ENCODE data around the gene CNTRL.
A peak's percentile ranks its signal among the peaks of the same experiment; 100 is the strongest.

Gene CNTRL

GRCh38 chr9:121160025-121160424 is 85.3 kb downstream of the CNTRL start:
- H3K4me3 ChIP-seq (ENCODE audit: low read depth, low read length) = no peak overlapping the region
- TF ChIP-seq CTCF (IDR thresholded peaks at IDR 0.05; ENCODE audit: low read depth, low read length, missing control alignments) = no peak
- no peak for DNase-seq (ENCODE audit: low read depth)

GRCh38 chr9:121168052-121168451 is 93.3 kb downstream of the CNTRL start:
- no peak overlapping the region for H3K4me3 ChIP-seq (ENCODE audit: low read depth, low read length)
- TF ChIP-seq CTCF (IDR thresholded peaks at IDR 0.05; ENCODE audit: low read depth, low read length, missing control alignments) = no peak
- no peak for DNase-seq (ENCODE audit: low read depth)

- no peak for DNase-seq (ENCODE audit: low read depth)
- TF ChIP-seq CTCF (IDR thresholded peaks at IDR 0.05; ENCODE audit: low read depth, low read length, missing control alignments) = peak; percentile 43
- H3K4me3 ChIP-seq (ENCODE audit: low read depth, low read length) = no peak overlapping the region
Observed at GRCh38 chr9:121169094-121169601, 94.4 kb downstream of the CNTRL start.

- no peak overlapping the region for H3K4me3 ChIP-seq (ENCODE audit: low read depth, low read length)
- no peak for TF ChIP-seq CTCF (IDR thresholded peaks at IDR 0.05; ENCODE audit: low read depth, low read length, missing control alignments)
- DNase-seq (ENCODE audit: low read depth) = no peak
Observed at GRCh38 chr9:121171236-121171635, 96.5 kb downstream of the CNTRL start.

GRCh38 chr9:121172726-121173487 is 98.2 kb downstream of the CNTRL start:
- H3K4me3 ChIP-seq (ENCODE audit: low read depth, low read length) = no peak overlapping the region
- TF ChIP-seq CTCF (IDR thresholded peaks at IDR 0.05; ENCODE audit: low read depth, low read length, missing control alignments) = no peak
- DNase-seq (ENCODE audit: low read depth) = no peak

- no peak for DNase-seq (ENCODE audit: low read depth)
- no peak for TF ChIP-seq CTCF (IDR thresholded peaks at IDR 0.05; ENCODE audit: low read depth, low read length, missing control alignments)
- H3K4me3 ChIP-seq (ENCODE audit: low read depth, low read length) = no peak overlapping the region
Observed at GRCh38 chr9:121173501-121173900, 98.7 kb downstream of the CNTRL start.
